GM15510 (cell line): Measurements from ENCODE around the gene CUEDC2.
A peak's percentile ranks its signal among the peaks of the same experiment; 100 is the strongest.

Source experiments
- POLR2A ChIP-seq: IDR thresholded peaks from 3 replicates; pipeline ENCODE4 v1.6.1; 2011; ENCODE audit warnings: borderline replicate concordance; ENCODE audit not compliant: insufficient read length; ENCODE audit errors: extremely low read depth

The CUEDC2 gene

GRCh38 chr10:102437515-102437914 is 5.1 kb upstream of the CUEDC2 start:
- TF ChIP-seq POLR2A: no peak

GRCh38 chr10:102436312-102436711 is 3.9 kb upstream of the CUEDC2 start:
- TF ChIP-seq POLR2A: no peak

GRCh38 chr10:102435529-102436233 is 3.3 kb upstream of the CUEDC2 start:
- peak; percentile 61 for TF ChIP-seq POLR2A

GRCh38 chr10:102435133-102435497 is 2.7 kb upstream of the CUEDC2 start:
- no peak for TF ChIP-seq POLR2A

DNA sequence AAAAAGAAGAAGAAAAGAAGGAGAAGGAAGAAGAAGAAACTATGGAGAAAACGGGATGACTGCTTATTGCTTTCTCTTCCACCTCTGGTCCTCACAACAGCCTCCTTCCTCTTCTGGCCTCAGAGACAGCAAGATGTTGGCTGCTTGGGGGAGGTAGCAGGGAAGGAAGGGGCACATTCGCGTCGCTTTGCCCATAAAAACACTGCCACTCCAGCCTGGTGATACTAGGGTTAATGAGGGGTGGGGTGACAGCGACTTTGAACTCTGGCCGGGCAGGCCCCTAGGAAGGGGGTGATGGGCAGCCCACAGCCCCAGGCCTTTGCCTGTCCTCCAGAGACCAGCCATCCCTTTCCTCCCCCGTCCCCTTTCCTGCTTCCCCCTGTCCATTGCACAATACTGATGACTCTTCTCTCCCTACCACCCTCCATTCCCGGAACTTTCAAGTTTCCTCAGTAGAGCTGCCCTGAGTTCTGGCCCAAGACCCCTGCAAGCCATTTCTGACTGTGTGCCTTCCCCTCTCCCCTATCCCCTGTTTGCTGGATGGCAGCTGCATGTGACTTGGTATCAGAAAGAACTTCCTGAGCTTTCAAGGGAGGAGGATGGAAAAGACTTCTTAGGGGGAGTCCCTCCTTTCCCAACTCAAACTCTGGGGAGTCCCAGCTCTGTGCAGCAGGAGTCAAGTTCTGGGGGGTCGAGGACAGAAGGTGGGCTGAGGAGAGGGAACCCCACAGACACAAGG is 2.2 kb upstream of the CUEDC2 start:
- no peak for TF ChIP-seq POLR2A

DNA sequence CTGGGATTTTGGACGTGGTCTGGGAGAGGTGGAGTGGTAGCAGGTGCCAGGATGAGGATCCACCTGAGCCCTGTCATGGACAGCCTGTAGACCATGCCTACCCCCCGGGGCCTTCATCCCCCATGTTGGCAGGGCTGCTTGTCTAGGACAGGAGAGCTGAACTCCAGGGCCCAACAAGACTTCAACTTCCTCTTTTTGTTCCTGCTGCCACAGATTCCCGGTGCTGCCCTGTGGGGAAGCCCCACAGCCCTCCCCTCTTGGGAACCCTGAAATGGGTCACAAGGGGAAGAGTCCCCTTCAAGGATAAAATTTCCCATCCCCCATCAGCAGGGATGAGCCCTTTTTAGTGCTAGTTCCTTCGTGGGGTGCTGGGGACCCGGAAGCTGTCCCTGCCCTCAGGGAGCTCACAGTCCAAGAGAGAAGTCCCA is 1.3 kb upstream of the CUEDC2 start:
- no peak for TF ChIP-seq POLR2A

GRCh38 chr10:102431452-102432124 is 786 bp downstream of the CUEDC2 start:
- no peak for TF ChIP-seq POLR2A

- TF ChIP-seq POLR2A: no peak
These were observed 2.9 kb downstream of the CUEDC2 start for GRCh38 chr10:102429468-102429867.

GRCh38 chr10:102426803-102427287 is 5.5 kb downstream of the CUEDC2 start:
- no peak for TF ChIP-seq POLR2A

GRCh38 chr10:102425444-102425843 is 6.9 kb downstream of the CUEDC2 start:
- TF ChIP-seq POLR2A: no peak

- no peak for TF ChIP-seq POLR2A
These were observed 7.5 kb downstream of the CUEDC2 start for GRCh38 chr10:102424916-102425315.

- TF ChIP-seq POLR2A: no peak
These were observed 8.2 kb downstream of the CUEDC2 start for GRCh38 chr10:102424145-102424544.

DNA sequence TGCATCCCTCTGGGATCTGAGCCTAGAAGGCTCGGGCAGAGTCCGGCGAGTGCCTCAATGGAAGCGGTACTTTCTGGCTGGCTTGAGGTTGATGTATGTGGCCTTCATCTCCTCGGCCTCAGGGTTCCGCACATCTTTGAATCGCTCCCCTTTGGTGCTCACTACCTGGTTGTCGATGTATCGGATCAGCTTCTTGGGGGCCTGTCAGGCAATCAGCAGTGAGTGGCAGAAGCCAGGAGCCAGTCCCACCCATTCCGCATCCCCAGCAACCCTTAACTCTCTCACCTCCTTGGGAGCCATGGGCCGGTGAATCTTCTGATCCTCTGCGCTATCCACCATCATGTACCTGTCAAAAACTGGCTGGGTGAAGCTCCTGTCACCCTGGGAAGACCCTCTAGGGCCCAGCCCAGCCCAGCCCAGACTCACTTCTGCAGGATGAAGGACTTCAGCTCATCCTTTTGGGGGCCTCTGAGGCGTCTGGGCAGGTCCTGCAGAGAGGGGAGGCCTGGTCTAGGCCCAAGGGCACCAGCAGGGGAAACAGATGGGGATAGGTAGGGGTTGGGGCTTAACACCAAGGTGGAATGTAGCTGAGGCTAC is 8.9 kb downstream of the CUEDC2 start:
- TF ChIP-seq POLR2A: no peak

GRCh38 chr10:102422545-102423129 is 9.7 kb downstream of the CUEDC2 start:
- peak; percentile 56 for TF ChIP-seq POLR2A
